Measurements from ENCODE around the gene PRMT7.

PRMT7 gene

GRCh38 chr16:68313116-68313515 is 2.3 kb downstream of the PRMT7 start:
- DNase-seq, result no peak

- DNase-seq, result peak; percentile 67
Measured at GRCh38 chr16:68319185-68319908, 8.5 kb downstream of the PRMT7 start.

- no peak for DNase-seq
Measured at GRCh38 chr16:68324336-68324735, 13.5 kb downstream of the PRMT7 start.

GRCh38 chr16:68324780-68325357 is 14.1 kb downstream of the PRMT7 start:
- no peak for DNase-seq

GRCh38 chr16:68328151-68328859 is 17.5 kb downstream of the PRMT7 start:
- peak; percentile 87 for DNase-seq

GRCh38 chr16:68328860-68329390 is 18.1 kb downstream of the PRMT7 start:
- no peak for DNase-seq

- no peak for DNase-seq
Measured at GRCh38 chr16:68331879-68332410, 21.1 kb downstream of the PRMT7 start.

GRCh38 chr16:68332411-68333121 is 21.7 kb downstream of the PRMT7 start:
- DNase-seq, result no peak

GRCh38 chr16:68335175-68335574 is 24.4 kb downstream of the PRMT7 start:
- DNase-seq, result no peak

- no peak for DNase-seq
Measured at GRCh38 chr16:68338326-68339119, 27.7 kb downstream of the PRMT7 start.

GRCh38 chr16:68339214-68339613 is 28.4 kb downstream of the PRMT7 start:
- DNase-seq, result no peak

GRCh38 chr16:68342620-68343019 is 31.8 kb downstream of the PRMT7 start:
- DNase-seq, result no peak

- DNase-seq, result no peak
Measured at GRCh38 chr16:68343137-68343536, 32.3 kb downstream of the PRMT7 start.

GRCh38 chr16:68344252-68344651 is 33.4 kb downstream of the PRMT7 start:
- DNase-seq, result no peak

- peak; percentile 65 for DNase-seq
Measured at GRCh38 chr16:68345351-68345810, 34.6 kb downstream of the PRMT7 start.

GRCh38 chr16:68345958-68346635 is 35.3 kb downstream of the PRMT7 start:
- DNase-seq, result no peak

GRCh38 chr16:68346892-68347480 is 36.2 kb downstream of the PRMT7 start:
- DNase-seq, result no peak

GRCh38 chr16:68347605-68348004 is 36.8 kb downstream of the PRMT7 start:
- DNase-seq, result no peak

GRCh38 chr16:68348639-68349445 is 38.0 kb downstream of the PRMT7 start:
- DNase-seq, result no peak

GRCh38 chr16:68349838-68350410 is 39.1 kb downstream of the PRMT7 start:
- DNase-seq, result no peak

Data from activated CD8-positive, alpha-beta memory T cell treated with anti-CD3 and anti-CD28 coated beads for 24 hours (primary cell).